GM20000 (cell line): ENCODE results near the gene SLC13A5.

ENCODE experiments used
- DNase-seq: peaks from one replicate; pipeline ENCODE4 v3.0.0; 2012; ENCODE audit warnings: low spot score
- CTCF ChIP-seq: IDR thresholded peaks from 2 replicates; pipeline ENCODE4 v1.5.1; 2012; ENCODE audit warnings: mild to moderate bottlenecking, control low read depth; ENCODE audit errors: extremely low read depth, missing control alignments

The SLC13A5 gene

GRCh38 chr17:6639014-6639585, 74.1 kb downstream of the SLC13A5 start:
- TF ChIP-seq CTCF: no peak
- no peak for DNase-seq

- no peak for DNase-seq
- TF ChIP-seq CTCF: no peak
Measured at GRCh38 chr17:6638046-6638908, 74.9 kb downstream of the SLC13A5 start.

DNA sequence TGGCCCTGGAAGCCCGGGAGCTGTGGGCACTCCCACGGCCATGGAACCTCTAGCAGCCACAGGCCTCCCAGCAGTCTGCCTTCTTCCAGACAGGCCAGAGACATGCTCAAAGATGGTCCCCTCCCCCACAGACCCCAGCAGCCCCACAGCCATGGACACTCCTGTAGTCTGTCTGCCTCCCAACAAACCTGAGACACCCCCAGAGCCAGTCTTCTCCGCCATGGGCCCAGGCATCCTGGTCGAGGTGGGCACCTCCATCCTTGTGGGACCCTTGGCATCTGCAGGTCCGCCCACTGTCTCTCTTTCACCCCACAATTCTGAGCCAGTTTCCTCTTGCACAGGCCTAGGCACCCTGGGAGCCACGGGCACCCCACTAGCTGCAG, 75.7 kb downstream of the SLC13A5 start:
- DNase-seq: no peak
- TF ChIP-seq CTCF: no peak

- no peak for DNase-seq
- TF ChIP-seq CTCF: no peak
Measured at GRCh38 chr17:6636616-6637457, 76.3 kb downstream of the SLC13A5 start.

GRCh38 chr17:6636105-6636504, 77.1 kb downstream of the SLC13A5 start:
- DNase-seq: no peak
- TF ChIP-seq CTCF: no peak
